Measurements from ENCODE around the gene SPOCK1. TPM values are rescaled to one million over a fixed set of nuclear protein-coding genes. Genes with fewer than 3 reads are reported as not detected.

Gene SPOCK1
- polyA plus RNA-seq, 4 donors, result 5.9 to 39.6 (median 14.2) TPM

GRCh38 chr5:137372016-137372772, 126.9 kb downstream of the SPOCK1 start:
- no peak for DNase-seq (ENCODE audit: low read depth in 4 of 4, low spot score in 3 of 4)

GRCh38 chr5:137370096-137371071, 128.7 kb downstream of the SPOCK1 start:
- no peak for DNase-seq (ENCODE audit: low read depth in 4 of 4, low spot score in 3 of 4)

GRCh38 chr5:137368651-137369050, 130.5 kb downstream of the SPOCK1 start:
- no peak for DNase-seq (ENCODE audit: low read depth in 4 of 4, low spot score in 3 of 4)

GRCh38 chr5:137367951-137368350, 131.2 kb downstream of the SPOCK1 start:
- no peak for DNase-seq (ENCODE audit: low read depth in 4 of 4, low spot score in 3 of 4)

GRCh38 chr5:137366526-137366925, 132.6 kb downstream of the SPOCK1 start:
- no peak for DNase-seq (ENCODE audit: low read depth in 4 of 4, low spot score in 3 of 4)

- no peak for DNase-seq (ENCODE audit: low read depth in 4 of 4, low spot score in 3 of 4)
Measured at GRCh38 chr5:137365126-137365865, 133.8 kb downstream of the SPOCK1 start.

- DNase-seq (ENCODE audit: low read depth in 4 of 4, low spot score in 3 of 4), result no peak
Measured at GRCh38 chr5:137361280-137361679, 137.8 kb downstream of the SPOCK1 start.

GRCh38 chr5:137360607-137361006, 138.5 kb downstream of the SPOCK1 start:
- no peak for DNase-seq (ENCODE audit: low read depth in 4 of 4, low spot score in 3 of 4)

- no peak for DNase-seq (ENCODE audit: low read depth in 4 of 4, low spot score in 3 of 4)
Measured at GRCh38 chr5:137359941-137360340, 139.2 kb downstream of the SPOCK1 start.

- no peak for DNase-seq (ENCODE audit: low read depth in 4 of 4, low spot score in 3 of 4)
Measured at GRCh38 chr5:137357436-137357835, 141.7 kb downstream of the SPOCK1 start.

GRCh38 chr5:137356127-137356526, 143.0 kb downstream of the SPOCK1 start:
- DNase-seq (ENCODE audit: low read depth in 4 of 4, low spot score in 3 of 4), result no peak

GRCh38 chr5:137355708-137356107, 143.4 kb downstream of the SPOCK1 start:
- no peak for DNase-seq (ENCODE audit: low read depth in 4 of 4, low spot score in 3 of 4)

- no peak for DNase-seq (ENCODE audit: low read depth in 4 of 4, low spot score in 3 of 4)
Measured at GRCh38 chr5:137352095-137352494, 147.0 kb downstream of the SPOCK1 start.

- DNase-seq (ENCODE audit: low read depth in 4 of 4, low spot score in 3 of 4), result no peak
Measured at GRCh38 chr5:137350791-137351190, 148.3 kb downstream of the SPOCK1 start.

GRCh38 chr5:137348759-137349158, 150.4 kb downstream of the SPOCK1 start:
- DNase-seq (ENCODE audit: low read depth in 4 of 4, low spot score in 3 of 4), result no peak

GRCh38 chr5:137347865-137348264, 151.3 kb downstream of the SPOCK1 start:
- DNase-seq (ENCODE audit: low read depth in 4 of 4, low spot score in 3 of 4), result no peak

- DNase-seq (ENCODE audit: low read depth in 4 of 4, low spot score in 3 of 4), result no peak
Measured at GRCh38 chr5:137346281-137346680, 152.8 kb downstream of the SPOCK1 start.

- DNase-seq (ENCODE audit: low read depth in 4 of 4, low spot score in 3 of 4), result no peak
Measured at GRCh38 chr5:137345396-137345795, 153.7 kb downstream of the SPOCK1 start.

- DNase-seq (ENCODE audit: low read depth in 4 of 4, low spot score in 3 of 4), result no peak
Measured at GRCh38 chr5:137344723-137345322, 154.3 kb downstream of the SPOCK1 start.

- DNase-seq (ENCODE audit: low read depth in 4 of 4, low spot score in 3 of 4), result no peak
Measured at GRCh38 chr5:137344021-137344420, 155.1 kb downstream of the SPOCK1 start.

All from left renal pelvis (tissue), 4 donors.